Mammary epithelial cell (primary cell): Measurements from ENCODE around the gene NSD1.

Source experiments
- EZH2 ChIP-seq: IDR thresholded peaks from 2 replicates; pipeline ENCODE4 v1.6.1; 2012; ENCODE audit warnings: low read length, inconsistent platforms, borderline replicate concordance
- TF ChIP-seq, protein P1 (sequence below), 2 donors: IDR thresholded peaks in 1 of 2; conservative IDR thresholded peaks in 1 of 2; 2 replicates each; pipeline ENCODE4 v1.5.1; 2011 to 2012; ENCODE audit warnings: inconsistent platforms in 2 of 2, low read length in 2 of 2, mild to moderate bottlenecking in 2 of 2, control low read depth in 1 of 2, low read depth in 1 of 2; ENCODE audit not compliant: insufficient read depth in 1 of 2; ENCODE audit errors: extremely low read depth in 1 of 2

DNA sequence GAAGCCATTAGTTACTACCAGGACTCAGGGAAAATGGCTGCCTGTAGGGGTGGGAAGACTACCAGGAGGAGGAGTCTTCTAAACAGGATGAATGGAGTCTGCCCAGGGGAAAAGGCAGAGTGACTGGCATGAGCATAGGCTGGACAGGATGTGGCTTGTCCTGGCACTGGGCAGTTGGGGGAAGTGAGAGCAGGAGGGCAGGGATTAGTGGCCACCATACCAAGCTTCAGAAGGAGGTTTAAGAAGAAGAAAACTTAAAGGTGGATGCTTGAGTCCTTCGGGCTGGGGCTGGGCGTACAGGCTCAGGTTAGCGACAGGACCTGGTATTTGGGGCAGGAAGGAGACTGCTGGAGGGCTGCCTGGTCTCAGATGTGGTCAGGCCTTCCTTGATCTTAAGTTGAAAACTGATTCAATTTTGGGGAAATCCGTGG is 5.0 kb upstream of the NSD1 start:
- TF ChIP-seq, protein P1, sequence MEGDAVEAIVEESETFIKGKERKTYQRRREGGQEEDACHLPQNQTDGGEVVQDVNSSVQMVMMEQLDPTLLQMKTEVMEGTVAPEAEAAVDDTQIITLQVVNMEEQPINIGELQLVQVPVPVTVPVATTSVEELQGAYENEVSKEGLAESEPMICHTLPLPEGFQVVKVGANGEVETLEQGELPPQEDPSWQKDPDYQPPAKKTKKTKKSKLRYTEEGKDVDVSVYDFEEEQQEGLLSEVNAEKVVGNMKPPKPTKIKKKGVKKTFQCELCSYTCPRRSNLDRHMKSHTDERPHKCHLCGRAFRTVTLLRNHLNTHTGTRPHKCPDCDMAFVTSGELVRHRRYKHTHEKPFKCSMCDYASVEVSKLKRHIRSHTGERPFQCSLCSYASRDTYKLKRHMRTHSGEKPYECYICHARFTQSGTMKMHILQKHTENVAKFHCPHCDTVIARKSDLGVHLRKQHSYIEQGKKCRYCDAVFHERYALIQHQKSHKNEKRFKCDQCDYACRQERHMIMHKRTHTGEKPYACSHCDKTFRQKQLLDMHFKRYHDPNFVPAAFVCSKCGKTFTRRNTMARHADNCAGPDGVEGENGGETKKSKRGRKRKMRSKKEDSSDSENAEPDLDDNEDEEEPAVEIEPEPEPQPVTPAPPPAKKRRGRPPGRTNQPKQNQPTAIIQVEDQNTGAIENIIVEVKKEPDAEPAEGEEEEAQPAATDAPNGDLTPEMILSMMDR (conservative IDR thresholded peaks at IDR 0.05 in 1 of 2, IDR thresholded peaks at IDR 0.05 in 1 of 2; ENCODE audit: extremely low read depth in 1 of 2, insufficient read depth in 1 of 2, low read depth in 1 of 2, low read length in 2 of 2) = no peak
- TF ChIP-seq EZH2 = no peak
